T-helper 1 cell treated with Interleukin-12 subunit alpha and Interleukin-12 subunit beta and Interleukin-4 antibody, amounts not matched to agents 30 ng/mL and 1 ng/mL, for 36 hours (primary cell): ENCODE results near the gene SKP2. TPM values are rescaled to one million over a fixed set of nuclear protein-coding genes. Genes with fewer than 3 reads are reported as not detected.

ENCODE experiments used
- intact Hi-C: fragments of 100-400 bp; cut with micrococcal nuclease; formaldehyde crosslinking; loops from one replicate; pipeline ENCODE4 v1.15.1; 2024
- total RNA-seq: library from RNA; stranded (reverse); gene quantifications from 2 replicates; pipeline ENCODE4 v1.2.3, GENCODE V29; 2022

The SKP2 gene
- total RNA-seq, 1 donor from 2014 or later, result 34.4 TPM

GRCh38 chr5:36156121-36156601 lies 4.2 kb downstream of the SKP2 start:
- intact Hi-C loops, result no loop called here

- intact Hi-C loops, result no loop called here
These were observed 4.7 kb downstream of the SKP2 start for GRCh38 chr5:36156619-36157018.

- intact Hi-C loops, result no loop called here
These were observed 6.2 kb downstream of the SKP2 start for GRCh38 chr5:36158144-36158543.

GRCh38 chr5:36160617-36161016 lies 8.7 kb downstream of the SKP2 start:
- intact Hi-C loops, result no loop called here

- intact Hi-C loops, result no loop called here
These were observed 9.4 kb downstream of the SKP2 start for GRCh38 chr5:36161361-36161760.

GRCh38 chr5:36162810-36163486 lies 11.0 kb downstream of the SKP2 start:
- intact Hi-C loops, result no loop called here

GRCh38 chr5:36164461-36164860 lies 12.6 kb downstream of the SKP2 start:
- intact Hi-C loops, result no loop called here

GRCh38 chr5:36168737-36169136 lies 16.8 kb downstream of the SKP2 start:
- intact Hi-C loops, result no loop called here

GRCh38 chr5:36170832-36171424 lies 19.0 kb downstream of the SKP2 start:
- intact Hi-C loops, result no loop called here

- intact Hi-C loops, result no loop called here
These were observed 20.7 kb downstream of the SKP2 start for GRCh38 chr5:36172599-36172998.

- intact Hi-C loops, result no loop called here
These were observed 21.5 kb downstream of the SKP2 start for GRCh38 chr5:36173426-36173825.

GRCh38 chr5:36174119-36174518 lies 22.2 kb downstream of the SKP2 start:
- intact Hi-C loops, result no loop called here

- intact Hi-C loops, result no loop called here
These were observed 23.1 kb downstream of the SKP2 start for GRCh38 chr5:36175043-36175442.

GRCh38 chr5:36177154-36177553 lies 25.2 kb downstream of the SKP2 start:
- intact Hi-C loops, result no loop called here

- intact Hi-C loops, result no loop called here
These were observed 26.0 kb downstream of the SKP2 start for GRCh38 chr5:36177715-36178523.

- intact Hi-C loops, result no loop called here
These were observed 26.6 kb downstream of the SKP2 start for GRCh38 chr5:36178524-36178890.

GRCh38 chr5:36179950-36180349 lies 28.0 kb downstream of the SKP2 start:
- intact Hi-C loops, result no loop called here

GRCh38 chr5:36180556-36181350 lies 28.8 kb downstream of the SKP2 start:
- intact Hi-C loops, result no loop called here

GRCh38 chr5:36181774-36182173 lies 29.9 kb downstream of the SKP2 start:
- intact Hi-C loops, result no loop called here

- intact Hi-C loops, result loop anchor here (2.0 kb wide), 1 partner anchor 28 kb away; no protein-coding TSS in a partner anchor
These were observed 32.5 kb downstream of the SKP2 start for GRCh38 chr5:36184408-36184807.

- intact Hi-C loops, result no loop called here
These were observed 41.8 kb downstream of the SKP2 start for GRCh38 chr5:36193746-36194145.
